ENCODE results near the gene IGFBP6. TPM values are rescaled to one million over a fixed set of nuclear protein-coding genes. Genes with fewer than 3 reads are reported as not detected.

IGFBP6 gene
- total RNA-seq, 3 donors from 2014 or later, result 10.0 to 93.4 (median 27.1) TPM

- no peaks in the 10 kb centered on the region for H3K4me1 ChIP-seq (ENCODE audit: low read depth)
- DNase-seq (no peak), ATAC-seq (no peak)
Observed at GRCh38 chr12:53123578-53124351, 26.3 kb downstream of the IGFBP6 start.

GRCh38 chr12:53124352-53124723 is 26.9 kb downstream of the IGFBP6 start:
- DNase-seq, result no peak
- Histone ChIP-seq H3K9me3 (no peaks in the 10 kb centered on the region), H3K4me3 (no peak overlapping the region), H3K36me3 (ENCODE audit: low read depth) (no peaks in the 10 kb centered on the region), H3K4me1 (ENCODE audit: low read depth) (no peaks in the 10 kb centered on the region)
- intact Hi-C loops (cut with DNase I, micrococcal nuclease), result no loop called here
- no peak for TF ChIP-seq CTCF (IDR thresholded peaks at IDR 0.05)
- ATAC-seq, result no peak

More at GRCh38 chr12:53123578-53124351, 26.3 kb downstream of the IGFBP6 start:
- H3K4me3 ChIP-seq, result no peak overlapping the region
- TF ChIP-seq CTCF (IDR thresholded peaks at IDR 0.05), result no peak
- H3K36me3 ChIP-seq (ENCODE audit: low read depth), result no peaks in the 10 kb centered on the region
- intact Hi-C loops (cut with DNase I, micrococcal nuclease), result no loop called here
- H3K9me3 ChIP-seq, result no peaks in the 10 kb centered on the region

GRCh38 chr12:53127169-53127568 is 29.7 kb downstream of the IGFBP6 start:
- Histone ChIP-seq H3K36me3 (ENCODE audit: low read depth) (no peaks in the 10 kb centered on the region), H3K4me1 (ENCODE audit: low read depth) (no peaks in the 10 kb centered on the region), H3K4me3 (no peak overlapping the region), H3K9me3 (no peaks in the 10 kb centered on the region)
- DNase-seq (no peak), ATAC-seq (no peak)
- intact Hi-C loops (cut with DNase I, micrococcal nuclease), result no loop called here
- TF ChIP-seq CTCF (IDR thresholded peaks at IDR 0.05), result no peak

- intact Hi-C loops (cut with DNase I, micrococcal nuclease), result no loop called here
- no peak for DNase-seq
- ATAC-seq, result no peak
Observed at GRCh38 chr12:53128780-53129569, 31.5 kb downstream of the IGFBP6 start.

GRCh38 chr12:53131844-53132243 is 34.4 kb downstream of the IGFBP6 start:
- intact Hi-C loops (cut with DNase I, micrococcal nuclease), result no loop called here
- TF ChIP-seq CTCF (IDR thresholded peaks at IDR 0.05), result no peak
- Histone ChIP-seq H3K36me3 (ENCODE audit: low read depth) (no peaks in the 10 kb centered on the region), H3K9me3 (peaks cover 1% of the 10 kb centered on the region), H3K4me3 (no peak overlapping the region), H3K4me1 (ENCODE audit: low read depth) (no peaks in the 10 kb centered on the region)
- no peak for ATAC-seq
- DNase-seq, result no peak

More at GRCh38 chr12:53128780-53129569, 31.5 kb downstream of the IGFBP6 start:
- no peaks in the 10 kb centered on the region for H3K4me1 ChIP-seq (ENCODE audit: low read depth)
- H3K4me3 ChIP-seq, result no peak overlapping the region
- H3K9me3 ChIP-seq, result no peaks in the 10 kb centered on the region
- TF ChIP-seq CTCF (IDR thresholded peaks at IDR 0.05), result no peak
- no peaks in the 10 kb centered on the region for H3K36me3 ChIP-seq (ENCODE audit: low read depth)
